Measurements from ENCODE around the gene GFI1B.
"Not testable (repeated sequence)": the region's sequence is repeated elsewhere in the genome, so short reads cannot be mapped to it uniquely, and the experiment has no call there.

DNA sequence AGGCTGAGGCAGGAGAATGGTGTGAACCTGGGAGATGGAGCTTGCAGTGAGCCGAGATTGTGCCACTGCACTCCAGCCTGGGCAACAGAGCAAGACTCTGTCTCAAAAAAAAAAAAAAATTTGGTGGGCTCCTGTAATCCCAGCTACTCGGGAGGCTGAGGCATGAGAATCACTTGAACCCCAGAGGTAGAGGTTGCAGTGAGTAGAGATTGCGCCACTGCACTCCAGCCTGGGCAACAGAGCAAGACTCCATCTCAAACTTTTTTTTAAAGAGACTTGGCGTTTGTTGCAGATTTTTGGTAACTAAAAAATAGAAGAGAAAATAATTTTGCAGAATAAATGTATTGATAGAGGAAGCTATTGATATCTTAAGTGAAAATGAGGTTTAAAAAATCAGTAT is 19.7 kb downstream of the GFI1B start:
- TF ChIP-seq, protein P1, sequence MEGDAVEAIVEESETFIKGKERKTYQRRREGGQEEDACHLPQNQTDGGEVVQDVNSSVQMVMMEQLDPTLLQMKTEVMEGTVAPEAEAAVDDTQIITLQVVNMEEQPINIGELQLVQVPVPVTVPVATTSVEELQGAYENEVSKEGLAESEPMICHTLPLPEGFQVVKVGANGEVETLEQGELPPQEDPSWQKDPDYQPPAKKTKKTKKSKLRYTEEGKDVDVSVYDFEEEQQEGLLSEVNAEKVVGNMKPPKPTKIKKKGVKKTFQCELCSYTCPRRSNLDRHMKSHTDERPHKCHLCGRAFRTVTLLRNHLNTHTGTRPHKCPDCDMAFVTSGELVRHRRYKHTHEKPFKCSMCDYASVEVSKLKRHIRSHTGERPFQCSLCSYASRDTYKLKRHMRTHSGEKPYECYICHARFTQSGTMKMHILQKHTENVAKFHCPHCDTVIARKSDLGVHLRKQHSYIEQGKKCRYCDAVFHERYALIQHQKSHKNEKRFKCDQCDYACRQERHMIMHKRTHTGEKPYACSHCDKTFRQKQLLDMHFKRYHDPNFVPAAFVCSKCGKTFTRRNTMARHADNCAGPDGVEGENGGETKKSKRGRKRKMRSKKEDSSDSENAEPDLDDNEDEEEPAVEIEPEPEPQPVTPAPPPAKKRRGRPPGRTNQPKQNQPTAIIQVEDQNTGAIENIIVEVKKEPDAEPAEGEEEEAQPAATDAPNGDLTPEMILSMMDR (IDR thresholded peaks at IDR 0.05 in 8 of 11, conservative IDR thresholded peaks at IDR 0.05 in 3 of 11): not testable (repeated sequence)
- TF ChIP-seq POLR2AphosphoS5, POLR2A (IDR thresholded peaks at IDR 0.05): not testable (repeated sequence)
